Loucy (cell line): ENCODE measurements around the gene SUPT4H1.

ENCODE experiments used
- H2AFZ ChIP-seq: fragments of 200-600 bp; sonication (generic); 2 replicates; pipeline ENCODE4 v1.6.0; 2016; ENCODE audit warnings: antibody characterized with exemption, mild to moderate bottlenecking, low read length, moderate library complexity
- H3F3A ChIP-seq: fragments of 200-600 bp; 2 replicates; pipeline ENCODE4 v1.6.0; 2016; ENCODE audit warnings: antibody characterized with exemption, low read depth, mild to moderate bottlenecking
- H3K27me3 ChIP-seq: fragments of 200-600 bp; sonication (generic); 2 replicates; pipeline ENCODE4 v1.6.1; 2014; ENCODE audit warnings: low read length, mild to moderate bottlenecking; ENCODE audit not compliant: insufficient read depth, poor library complexity, severe bottlenecking
- H3K36me3 ChIP-seq: fragments of 200-600 bp; sonication (generic); 2 replicates; pipeline ENCODE4 v1.6.1; 2016; ENCODE audit warnings: low read length; ENCODE audit not compliant: insufficient read depth
- H3K4me1 ChIP-seq: fragments of 200-600 bp; sonication (generic); 2 replicates; pipeline ENCODE4 v1.5.1; 2014; ENCODE audit warnings: low read length, mild to moderate bottlenecking; ENCODE audit not compliant: insufficient read depth, poor library complexity, severe bottlenecking
- H3K4me2 ChIP-seq: fragments of 200-600 bp; sonication (generic); 2 replicates; pipeline ENCODE4 v1.6.0; 2014; ENCODE audit warnings: antibody characterized with exemption, low read length, low read depth, mild to moderate bottlenecking; ENCODE audit not compliant: poor library complexity, severe bottlenecking
- H3K4me3 ChIP-seq: fragments of 200-600 bp; sonication (generic); 2 replicates; pipeline ENCODE4 v1.5.1; 2014; ENCODE audit warnings: low read length, mild to moderate bottlenecking, mixed read lengths; ENCODE audit not compliant: poor library complexity, severe bottlenecking
- H3K79me2 ChIP-seq: fragments of 200-600 bp; sonication (generic); 2 replicates; pipeline ENCODE4 v1.6.1; 2014; ENCODE audit warnings: low read length; ENCODE audit not compliant: insufficient read depth
- H3K9ac ChIP-seq: fragments of 200-600 bp; sonication (generic); 2 replicates; pipeline ENCODE4 v1.6.0; 2014; ENCODE audit warnings: mild to moderate bottlenecking, low read depth, low read length, moderate library complexity; ENCODE audit not compliant: poor library complexity, severe bottlenecking
- H3K9me2 ChIP-seq: fragments of 200-600 bp; sonication (generic); replicated peaks from 2 replicates; pipeline ENCODE4 v1.6.1; 2016; ENCODE audit warnings: low read depth, low read length, mixed read lengths
- H3K9me3 ChIP-seq: fragments of 200-600 bp; sonication (generic); 2 replicates; pipeline ENCODE4 v1.6.1; 2014; ENCODE audit warnings: mild to moderate bottlenecking, antibody characterized with exemption, low read length, low read depth; ENCODE audit not compliant: insufficient read depth
- H4K20me1 ChIP-seq: fragments of 200-600 bp; sonication (generic); 2 replicates; pipeline ENCODE4 v1.6.0; 2014; ENCODE audit warnings: antibody characterized with exemption, low read length, mild to moderate bottlenecking; ENCODE audit not compliant: insufficient read depth, poor library complexity, severe bottlenecking
- EZH2phosphoT487 ChIP-seq: fragments of 200-600 bp; IDR thresholded peaks from 2 replicates; pipeline ENCODE4 v1.6.1; 2018; ENCODE audit warnings: antibody characterized with exemption, mild to moderate bottlenecking, moderate library complexity, borderline replicate concordance
- TF ChIP-seq, protein P1 (sequence below): fragments of 200-600 bp; sonication (generic); conservative IDR thresholded peaks from 2 replicates; pipeline ENCODE4 v1.5.1; 2014; ENCODE audit warnings: mild to moderate bottlenecking, antibody characterized with exemption, low read length

Gene SUPT4H1

DNA sequence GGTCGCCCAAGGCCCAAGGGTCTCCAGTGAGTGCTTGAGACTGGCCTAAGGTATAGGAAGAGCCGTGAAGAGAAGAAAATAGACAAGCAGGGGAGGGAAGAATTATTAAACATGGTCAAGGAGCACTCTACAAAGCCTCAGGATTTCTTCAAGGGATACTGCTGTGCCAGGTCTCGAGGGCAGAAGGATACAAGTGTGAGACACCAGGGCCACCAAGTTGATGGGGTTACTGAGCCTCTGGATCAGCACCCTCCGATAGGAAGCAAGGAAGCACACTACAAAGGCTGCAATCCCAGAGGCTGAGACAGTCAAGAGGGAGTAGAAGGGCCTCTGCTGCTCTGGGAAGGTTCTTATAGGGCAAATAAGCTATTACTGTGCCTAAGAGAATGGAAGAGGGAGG lies 6.5 kb downstream of the SUPT4H1 start:
- Histone ChIP-seq H3K4me3 (peak overlapping the region; percentile 99), H3K79me2 (peaks cover 90% of the 10 kb centered on the region), H3F3A (peaks cover 17% of the 10 kb centered on the region), H3K9ac (peak overlapping the region; percentile 99), H3K27me3 (no peaks in the 10 kb centered on the region), H3K36me3 (peaks cover 47% of the 10 kb centered on the region; the same call in 1 of the 2 replicates), H3K4me1 (peaks cover 59% of the 10 kb centered on the region), H4K20me1 (peaks cover 42% of the 10 kb centered on the region), H2AFZ (no peak overlapping the region), H3K9me3 (no peaks in the 10 kb centered on the region), H3K4me2 (peak overlapping the region; percentile 94), H3K9me2 (no peaks in the 10 kb centered on the region)
- TF ChIP-seq EZH2phosphoT487, result no peak
- TF ChIP-seq, protein P1, sequence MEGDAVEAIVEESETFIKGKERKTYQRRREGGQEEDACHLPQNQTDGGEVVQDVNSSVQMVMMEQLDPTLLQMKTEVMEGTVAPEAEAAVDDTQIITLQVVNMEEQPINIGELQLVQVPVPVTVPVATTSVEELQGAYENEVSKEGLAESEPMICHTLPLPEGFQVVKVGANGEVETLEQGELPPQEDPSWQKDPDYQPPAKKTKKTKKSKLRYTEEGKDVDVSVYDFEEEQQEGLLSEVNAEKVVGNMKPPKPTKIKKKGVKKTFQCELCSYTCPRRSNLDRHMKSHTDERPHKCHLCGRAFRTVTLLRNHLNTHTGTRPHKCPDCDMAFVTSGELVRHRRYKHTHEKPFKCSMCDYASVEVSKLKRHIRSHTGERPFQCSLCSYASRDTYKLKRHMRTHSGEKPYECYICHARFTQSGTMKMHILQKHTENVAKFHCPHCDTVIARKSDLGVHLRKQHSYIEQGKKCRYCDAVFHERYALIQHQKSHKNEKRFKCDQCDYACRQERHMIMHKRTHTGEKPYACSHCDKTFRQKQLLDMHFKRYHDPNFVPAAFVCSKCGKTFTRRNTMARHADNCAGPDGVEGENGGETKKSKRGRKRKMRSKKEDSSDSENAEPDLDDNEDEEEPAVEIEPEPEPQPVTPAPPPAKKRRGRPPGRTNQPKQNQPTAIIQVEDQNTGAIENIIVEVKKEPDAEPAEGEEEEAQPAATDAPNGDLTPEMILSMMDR, result no peak

DNA sequence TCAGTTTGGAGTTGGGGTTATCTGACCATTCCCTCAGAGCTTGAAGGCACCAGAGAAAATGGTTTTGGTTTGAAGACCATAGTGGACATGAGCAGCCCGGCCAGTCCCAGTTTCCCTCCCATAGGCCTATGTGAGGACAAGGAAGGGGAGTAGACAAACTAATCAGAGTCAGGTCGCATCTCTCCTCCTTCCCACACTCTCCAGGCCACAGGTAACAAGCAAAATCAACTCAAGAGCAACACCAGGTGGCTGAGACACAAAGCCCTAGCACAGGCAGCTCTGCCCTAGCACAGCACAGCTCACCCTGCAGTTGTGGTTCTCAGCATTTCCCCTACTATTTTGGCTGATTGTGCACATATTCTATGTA lies 7.2 kb downstream of the SUPT4H1 start:
- H3K9me2 ChIP-seq, result no peaks in the 10 kb centered on the region
- peak overlapping the region; percentile 99 for H3K4me3 ChIP-seq
- no peaks in the 10 kb centered on the region for H3K27me3 ChIP-seq
- peaks cover 94% of the 10 kb centered on the region for H3K79me2 ChIP-seq
- peak overlapping the region; percentile 99 for H3K9ac ChIP-seq
- H2AFZ ChIP-seq, result no peak overlapping the region
- TF ChIP-seq, protein P1, result peak; percentile 73
- TF ChIP-seq EZH2phosphoT487, result no peak
- H4K20me1 ChIP-seq, result peaks cover 42% of the 10 kb centered on the region
- peak overlapping the region; percentile 94 for H3K4me2 ChIP-seq
- H3K36me3 ChIP-seq, result peaks cover 45% of the 10 kb centered on the region; the same call in 1 of the 2 replicates
- H3F3A ChIP-seq, result peaks cover 17% of the 10 kb centered on the region
- H3K4me1 ChIP-seq, result peaks cover 65% of the 10 kb centered on the region
- no peaks in the 10 kb centered on the region for H3K9me3 ChIP-seq

- peak overlapping the region; percentile 99 for H3K4me3 ChIP-seq
- H3K9ac ChIP-seq, result peak overlapping the region; percentile 99
- H3K4me2 ChIP-seq, result peak overlapping the region; percentile 94
- peaks cover 40% of the 10 kb centered on the region; the same call in 1 of the 2 replicates for H3K36me3 ChIP-seq
- no peak for TF ChIP-seq EZH2phosphoT487
- TF ChIP-seq, protein P1, result no peak
- H2AFZ ChIP-seq, result no peak overlapping the region
- peaks cover 94% of the 10 kb centered on the region for H3K79me2 ChIP-seq
- H3K27me3 ChIP-seq, result no peaks in the 10 kb centered on the region
- no peaks in the 10 kb centered on the region for H3K9me3 ChIP-seq
- H3F3A ChIP-seq, result peaks cover 17% of the 10 kb centered on the region
- peaks cover 37% of the 10 kb centered on the region for H4K20me1 ChIP-seq
- no peaks in the 10 kb centered on the region for H3K9me2 ChIP-seq
- peaks cover 60% of the 10 kb centered on the region for H3K4me1 ChIP-seq
Observed at GRCh38 chr17:58344047-58344790, 7.8 kb downstream of the SUPT4H1 start.
